ENCODE data around the gene BCHE.
"Not testable (repeated sequence)": the region's sequence is repeated elsewhere in the genome, so short reads cannot be mapped to it uniquely, and the experiment has no call there.

BCHE gene

GRCh38 chr3:165815682-165816081 lies 21.5 kb downstream of the BCHE start:
- no peaks in the 10 kb centered on the region for H3K9me3 ChIP-seq (replicated peaks; ENCODE audit: low read length)
- H3K4me3 ChIP-seq (ENCODE audit: low read length): no peak overlapping the region

GRCh38 chr3:165814380-165814779 lies 22.8 kb downstream of the BCHE start:
- Histone ChIP-seq H3K9me3 (replicated peaks; ENCODE audit: low read length) (no peaks in the 10 kb centered on the region), H3K36me3 (ENCODE audit: insufficient read depth, low read length) (no peaks in the 10 kb centered on the region), H3K4me1 (ENCODE audit: control insufficient read depth, insufficient read depth, low read length) (no peaks in the 10 kb centered on the region), H3K9ac (ENCODE audit: low read depth, low read length) (no peak overlapping the region), H3K4me2 (ENCODE audit: low read length) (no peak overlapping the region), H3K4me3 (ENCODE audit: low read length) (no peak overlapping the region), H3K27me3 (ENCODE audit: control insufficient read depth, insufficient read depth, low read length) (no peaks in the 10 kb centered on the region)

More at GRCh38 chr3:165815682-165816081, 21.5 kb downstream of the BCHE start:
- no peaks in the 10 kb centered on the region for H3K4me1 ChIP-seq (ENCODE audit: control insufficient read depth, insufficient read depth, low read length)
- H3K4me2 ChIP-seq (ENCODE audit: low read length): no peak overlapping the region
- no peak overlapping the region for H3K9ac ChIP-seq (ENCODE audit: low read depth, low read length)
- no peaks in the 10 kb centered on the region for H3K27me3 ChIP-seq (ENCODE audit: control insufficient read depth, insufficient read depth, low read length)
- H3K36me3 ChIP-seq (ENCODE audit: insufficient read depth, low read length): no peaks in the 10 kb centered on the region

GRCh38 chr3:165807937-165808336 lies 29.3 kb downstream of the BCHE start:
- H3K27me3 ChIP-seq (ENCODE audit: control insufficient read depth, insufficient read depth, low read length); H3K9me3 ChIP-seq (replicated peaks; ENCODE audit: low read length); H3K9ac ChIP-seq (ENCODE audit: low read depth, low read length); H3K36me3 ChIP-seq (ENCODE audit: insufficient read depth, low read length); H3K4me2 ChIP-seq (ENCODE audit: low read length); H3K4me1 ChIP-seq (ENCODE audit: control insufficient read depth, insufficient read depth, low read length); H3K4me3 ChIP-seq (ENCODE audit: low read length): not testable (repeated sequence)

GRCh38 chr3:165805946-165806561 lies 31.2 kb downstream of the BCHE start:
- no peak overlapping the region for H3K4me3 ChIP-seq (ENCODE audit: low read length)
- H3K36me3 ChIP-seq (ENCODE audit: insufficient read depth, low read length): no peaks in the 10 kb centered on the region
- no peak overlapping the region for H3K9ac ChIP-seq (ENCODE audit: low read depth, low read length)
- H3K4me2 ChIP-seq (ENCODE audit: low read length): peak overlapping the region; percentile 47
- H3K9me3 ChIP-seq (replicated peaks; ENCODE audit: low read length): no peaks in the 10 kb centered on the region
- H3K4me1 ChIP-seq (ENCODE audit: control insufficient read depth, insufficient read depth, low read length): no peaks in the 10 kb centered on the region
- no peaks in the 10 kb centered on the region for H3K27me3 ChIP-seq (ENCODE audit: control insufficient read depth, insufficient read depth, low read length)

- no peaks in the 10 kb centered on the region for H3K36me3 ChIP-seq (ENCODE audit: insufficient read depth, low read length)
- H3K4me3 ChIP-seq (ENCODE audit: low read length): no peak overlapping the region
- H3K4me2 ChIP-seq (ENCODE audit: low read length): no peak overlapping the region
- H3K4me1 ChIP-seq (ENCODE audit: control insufficient read depth, insufficient read depth, low read length): no peaks in the 10 kb centered on the region
- no peaks in the 10 kb centered on the region for H3K27me3 ChIP-seq (ENCODE audit: control insufficient read depth, insufficient read depth, low read length)
- H3K9me3 ChIP-seq (replicated peaks; ENCODE audit: low read length): no peaks in the 10 kb centered on the region
- no peak overlapping the region for H3K9ac ChIP-seq (ENCODE audit: low read depth, low read length)
Observed at GRCh38 chr3:165803471-165803870, 33.8 kb downstream of the BCHE start.

- Histone ChIP-seq H3K27me3 (ENCODE audit: control insufficient read depth, insufficient read depth, low read length) (no peaks in the 10 kb centered on the region), H3K4me3 (ENCODE audit: low read length) (no peak overlapping the region), H3K4me2 (ENCODE audit: low read length) (no peak overlapping the region), H3K9me3 (replicated peaks; ENCODE audit: low read length) (no peaks in the 10 kb centered on the region), H3K4me1 (ENCODE audit: control insufficient read depth, insufficient read depth, low read length) (no peaks in the 10 kb centered on the region), H3K9ac (ENCODE audit: low read depth, low read length) (no peak overlapping the region), H3K36me3 (ENCODE audit: insufficient read depth, low read length) (no peaks in the 10 kb centered on the region)
Observed at GRCh38 chr3:165800970-165801369, 36.3 kb downstream of the BCHE start.

- Histone ChIP-seq H3K27me3 (ENCODE audit: control insufficient read depth, insufficient read depth, low read length) (no peaks in the 10 kb centered on the region), H3K9me3 (replicated peaks; ENCODE audit: low read length) (no peaks in the 10 kb centered on the region), H3K4me2 (ENCODE audit: low read length) (no peak overlapping the region), H3K9ac (ENCODE audit: low read depth, low read length) (no peak overlapping the region), H3K4me1 (ENCODE audit: control insufficient read depth, insufficient read depth, low read length) (no peaks in the 10 kb centered on the region), H3K4me3 (ENCODE audit: low read length) (no peak overlapping the region), H3K36me3 (ENCODE audit: insufficient read depth, low read length) (no peaks in the 10 kb centered on the region)
Observed at GRCh38 chr3:165799026-165799425, 38.2 kb downstream of the BCHE start.

GRCh38 chr3:165797551-165797950 lies 39.7 kb downstream of the BCHE start:
- H3K9ac ChIP-seq (ENCODE audit: low read depth, low read length): no peak overlapping the region
- H3K9me3 ChIP-seq (replicated peaks; ENCODE audit: low read length): no peaks in the 10 kb centered on the region
- H3K4me3 ChIP-seq (ENCODE audit: low read length): no peak overlapping the region
- H3K4me1 ChIP-seq (ENCODE audit: control insufficient read depth, insufficient read depth, low read length): no peaks in the 10 kb centered on the region
- no peaks in the 10 kb centered on the region for H3K27me3 ChIP-seq (ENCODE audit: control insufficient read depth, insufficient read depth, low read length)
- H3K36me3 ChIP-seq (ENCODE audit: insufficient read depth, low read length): no peaks in the 10 kb centered on the region
- no peak overlapping the region for H3K4me2 ChIP-seq (ENCODE audit: low read length)

- no peaks in the 10 kb centered on the region for H3K27me3 ChIP-seq (ENCODE audit: control insufficient read depth, insufficient read depth, low read length)
- H3K4me1 ChIP-seq (ENCODE audit: control insufficient read depth, insufficient read depth, low read length): no peaks in the 10 kb centered on the region
- H3K4me2 ChIP-seq (ENCODE audit: low read length): no peak overlapping the region
- H3K9me3 ChIP-seq (replicated peaks; ENCODE audit: low read length): no peaks in the 10 kb centered on the region
- H3K36me3 ChIP-seq (ENCODE audit: insufficient read depth, low read length): no peaks in the 10 kb centered on the region
- H3K4me3 ChIP-seq (ENCODE audit: low read length): no peak overlapping the region
- H3K9ac ChIP-seq (ENCODE audit: low read depth, low read length): no peak overlapping the region
Observed at GRCh38 chr3:165796701-165797100, 40.5 kb downstream of the BCHE start.

- no peaks in the 10 kb centered on the region for H3K4me1 ChIP-seq (ENCODE audit: control insufficient read depth, insufficient read depth, low read length)
- H3K9me3 ChIP-seq (replicated peaks; ENCODE audit: low read length): peaks cover 3% of the 10 kb centered on the region
- H3K27me3 ChIP-seq (ENCODE audit: control insufficient read depth, insufficient read depth, low read length): no peaks in the 10 kb centered on the region
- no peak overlapping the region for H3K4me2 ChIP-seq (ENCODE audit: low read length)
- no peak overlapping the region for H3K9ac ChIP-seq (ENCODE audit: low read depth, low read length)
- no peaks in the 10 kb centered on the region for H3K36me3 ChIP-seq (ENCODE audit: insufficient read depth, low read length)
- no peak overlapping the region for H3K4me3 ChIP-seq (ENCODE audit: low read length)
Observed at GRCh38 chr3:165788531-165788930, 48.7 kb downstream of the BCHE start.

- Histone ChIP-seq H3K9me3 (replicated peaks; ENCODE audit: low read length) (peaks cover 3% of the 10 kb centered on the region), H3K36me3 (ENCODE audit: insufficient read depth, low read length) (no peaks in the 10 kb centered on the region), H3K27me3 (ENCODE audit: control insufficient read depth, insufficient read depth, low read length) (no peaks in the 10 kb centered on the region), H3K4me1 (ENCODE audit: control insufficient read depth, insufficient read depth, low read length) (no peaks in the 10 kb centered on the region), H3K4me2 (ENCODE audit: low read length) (no peak overlapping the region), H3K9ac (ENCODE audit: low read depth, low read length) (no peak overlapping the region), H3K4me3 (ENCODE audit: low read length) (no peak overlapping the region)
Observed at GRCh38 chr3:165786013-165786412, 51.2 kb downstream of the BCHE start.

- Histone ChIP-seq H3K9me3 (replicated peaks; ENCODE audit: low read length) (no peaks in the 10 kb centered on the region), H3K4me3 (ENCODE audit: low read length) (no peak overlapping the region), H3K36me3 (ENCODE audit: insufficient read depth, low read length) (no peaks in the 10 kb centered on the region), H3K9ac (ENCODE audit: low read depth, low read length) (no peak overlapping the region), H3K27me3 (ENCODE audit: control insufficient read depth, insufficient read depth, low read length) (no peaks in the 10 kb centered on the region), H3K4me1 (ENCODE audit: control insufficient read depth, insufficient read depth, low read length) (no peaks in the 10 kb centered on the region), H3K4me2 (ENCODE audit: low read length) (no peak overlapping the region)
Observed at GRCh38 chr3:165784337-165784736, 52.9 kb downstream of the BCHE start.
